Transverse colon (tissue), 4 donors: ENCODE data around the gene OPN3.

Experiments
- CTCF ChIP-seq, 5 experiments: fragments of 200-600 bp in 3 of 5; fragments of 450-650 bp in 2 of 5; sonication (generic) in 3 of 5; IDR thresholded peaks; 1 replicate in 2 of 5; 2 replicates in 3 of 5; pipeline ENCODE4 v1.5.1; 2016 to 2017; ENCODE audit warnings: antibody characterized with exemption in 5 of 5, inconsistent platforms in 3 of 5, mild to moderate bottlenecking in 2 of 5, moderate library complexity in 1 of 5
- EP300 ChIP-seq: sonication (generic); formaldehyde crosslinking; IDR thresholded peaks from one replicate; pipeline ENCODE4 v1.6.1; 2017; ENCODE audit warnings: antibody characterized with exemption, low read depth
- POLR2A ChIP-seq: fragments of 450-650 bp; IDR thresholded peaks from one replicate; pipeline ENCODE4 v1.6.1; 2016; ENCODE audit warnings: antibody characterized with exemption, mild to moderate bottlenecking, moderate library complexity
- POLR2AphosphoS5 ChIP-seq, 3 donors: sonication (generic); formaldehyde crosslinking; IDR thresholded peaks; one replicate each; pipeline ENCODE4 v1.6.1; 2016; ENCODE audit warnings: antibody characterized with exemption in 3 of 3

DNA sequence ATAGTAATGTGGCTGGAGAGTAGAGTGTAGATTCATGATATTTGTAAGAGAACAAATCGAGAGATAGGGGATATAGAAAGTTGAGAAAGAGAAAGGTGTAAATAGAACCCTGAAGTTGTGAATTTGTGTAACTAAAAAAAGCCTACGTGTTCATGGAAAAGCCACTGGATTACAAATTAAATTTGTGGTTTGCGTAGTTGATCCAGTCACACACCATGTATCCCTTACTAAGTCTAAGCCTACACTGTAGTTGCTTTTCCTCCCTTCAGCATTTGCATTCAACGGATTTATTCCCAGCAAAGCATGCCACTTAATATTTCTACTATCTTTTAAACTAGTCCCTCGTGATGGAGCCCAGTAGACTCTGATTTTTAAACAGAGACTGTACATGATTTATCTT, 83.1 kb downstream of the OPN3 start:
- no peak for TF ChIP-seq CTCF (IDR thresholded peaks at IDR 0.05)
- no peak for TF ChIP-seq EP300
- no peak for TF ChIP-seq POLR2A
- no peak for TF ChIP-seq POLR2AphosphoS5 (IDR thresholded peaks at IDR 0.05)
